GF-D8 (cell line): ENCODE results near the gene PARD3.
"Not testable (repeated sequence)": the region's sequence is repeated elsewhere in the genome, so short reads cannot be mapped to it uniquely, and the experiment has no call there.

Experiments used
- DNase-seq: peaks from one replicate; lab custom pipeline; 2025; lab: John Stamatoyannopoulos, UW

Gene PARD3

GRCh38 chr10:34715511-34716187 is 99.4 kb downstream of the PARD3 start:
- DNase-seq, result no peak

GRCh38 chr10:34713875-34714274 is 101.2 kb downstream of the PARD3 start:
- DNase-seq, result no peak

- DNase-seq, result no peak
Observed at GRCh38 chr10:34711500-34711899, 103.6 kb downstream of the PARD3 start.

GRCh38 chr10:34710391-34710751 is 104.7 kb downstream of the PARD3 start:
- no peak for DNase-seq

- no peak for DNase-seq
Observed at GRCh38 chr10:34709637-34710390, 105.3 kb downstream of the PARD3 start.

- DNase-seq, result no peak
Observed at GRCh38 chr10:34707656-34708055, 107.4 kb downstream of the PARD3 start.

GRCh38 chr10:34706992-34707391 is 108.1 kb downstream of the PARD3 start:
- not testable (repeated sequence) for DNase-seq

- no peak for DNase-seq
Observed at GRCh38 chr10:34706147-34706546, 108.9 kb downstream of the PARD3 start.

- no peak for DNase-seq
Observed at GRCh38 chr10:34705563-34705962, 109.5 kb downstream of the PARD3 start.

GRCh38 chr10:34704526-34705184 is 110.4 kb downstream of the PARD3 start:
- DNase-seq, result no peak

- DNase-seq, result no peak
Observed at GRCh38 chr10:34702982-34703381, 112.1 kb downstream of the PARD3 start.

- no peak for DNase-seq
Observed at GRCh38 chr10:34702093-34702937, 112.8 kb downstream of the PARD3 start.

GRCh38 chr10:34701194-34701593 is 113.9 kb downstream of the PARD3 start:
- DNase-seq, result no peak

GRCh38 chr10:34700752-34701151 is 114.3 kb downstream of the PARD3 start:
- not testable (repeated sequence) for DNase-seq

- DNase-seq, result no peak
Observed at GRCh38 chr10:34699904-34700517, 115.1 kb downstream of the PARD3 start.

- DNase-seq, result no peak
Observed at GRCh38 chr10:34698979-34699378, 116.1 kb downstream of the PARD3 start.

- DNase-seq, result no peak
Observed at GRCh38 chr10:34698248-34698831, 116.8 kb downstream of the PARD3 start.

- DNase-seq, result no peak
Observed at GRCh38 chr10:34697351-34698247, 117.5 kb downstream of the PARD3 start.

GRCh38 chr10:34696423-34696822 is 118.7 kb downstream of the PARD3 start:
- no peak for DNase-seq

- DNase-seq, result no peak
Observed at GRCh38 chr10:34690383-34691049, 124.6 kb downstream of the PARD3 start.
